Right lobe of liver (tissue), 4 donors: Measurements from ENCODE around the gene DDX43.

ENCODE experiments used
- CTCF ChIP-seq, 4 donors: fragments of 200-600 bp in 3 of 4; fragments of 450-650 bp in 1 of 4; IDR thresholded peaks; one replicate each; pipeline versions ENCODE4 v1.5.1 to v1.8.0; 2016 to 2022; ENCODE audit warnings: antibody characterized with exemption in 4 of 4, mild to moderate bottlenecking in 2 of 4
- POLR2A ChIP-seq: fragments of 450-650 bp; IDR thresholded peaks from one replicate; pipeline ENCODE4 v1.6.1; 2017; ENCODE audit warnings: antibody characterized with exemption, mild to moderate bottlenecking
- donor health status: DM: no; HTN: no; CAD: no.
- donor health status: DM: no; HTN: no; CAD: no.
- donor health status: DM: no; HTN: yes; CAD: no.

GRCh38 chr6:73409395-73409794 lies 14.8 kb downstream of the DDX43 start:
- TF ChIP-seq CTCF (IDR thresholded peaks at IDR 0.05) (no peak), POLR2A (no peak)
